ENCODE results near the gene MARVELD1. TPM values are rescaled to one million over a fixed set of nuclear protein-coding genes. Genes with fewer than 3 reads are reported as not detected.

MARVELD1 gene
- total and polyA plus RNA-seq, 2 of the 13 experiments (the other 11 are each of a cell fraction or from before 2014, with no cell fraction given): not detected

- POLR2A ChIA-PET: no interaction called here
- in situ Hi-C loops (cut with HindIII; ENCODE audit: extremely low pct_ligation_motif_present, low pct_unique_long_range_greater_than_20kb): no loop called here
Observed at GRCh38 chr10:97766996-97767924, 53.7 kb downstream of the MARVELD1 start.

More at GRCh38 chr10:97766996-97767924, 53.7 kb downstream of the MARVELD1 start:
- BruUV-seq (replicated peaks): no TSS peak
- TF ChIP-seq KDM6A (CRISPR knock-in tag; IDR thresholded peaks at IDR 0.05; ENCODE audit: low read depth): no peak
- no peak for TF ChIP-seq JARID2 (CRISPR knock-in tag; IDR thresholded peaks at IDR 0.05; ENCODE audit: insufficient replicate concordance)
- no peak for TF ChIP-seq ZFAT (CRISPR knock-in tag; conservative IDR thresholded peaks at IDR 0.05)
- TF ChIP-seq GPBP1L1 (CRISPR knock-in tag; IDR thresholded peaks at IDR 0.05): no peak
- no peak for TF ChIP-seq TSC22D2 (CRISPR knock-in tag; IDR thresholded peaks at IDR 0.05; ENCODE audit: borderline replicate concordance)
- TF ChIP-seq RAD21 (CRISPR knock-in tag; IDR thresholded peaks at IDR 0.05): no peak
- TF ChIP-seq ATAD3A (CRISPR knock-in tag; IDR thresholded peaks at IDR 0.05): no peak
- TF ChIP-seq MAF1 (CRISPR knock-in tag; IDR thresholded peaks at IDR 0.05; ENCODE audit: borderline replicate concordance): no peak
- TF ChIP-seq THAP8 (CRISPR knock-in tag; IDR thresholded peaks at IDR 0.05; ENCODE audit: borderline replicate concordance): no peak
- no peak for TF ChIP-seq ZNF33B (CRISPR knock-in tag; IDR thresholded peaks at IDR 0.05)
- no peak for TF ChIP-seq MAX (IDR thresholded peaks at IDR 0.05)
- no peak for TF ChIP-seq GLI4 (CRISPR knock-in tag; IDR thresholded peaks at IDR 0.05; ENCODE audit: borderline replicate concordance)
- no peak for TF ChIP-seq ZNF513 (CRISPR knock-in tag; conservative IDR thresholded peaks at IDR 0.05)
- TF ChIP-seq ZNF879 (CRISPR knock-in tag; IDR thresholded peaks at IDR 0.05): no peak
- TF ChIP-seq ZNF549 (CRISPR knock-in tag; IDR thresholded peaks at IDR 0.05): no peak
- TF ChIP-seq ZSCAN9 (CRISPR knock-in tag; IDR thresholded peaks at IDR 0.05; ENCODE audit: borderline replicate concordance): no peak
- no peak for TF ChIP-seq FUBP1 (CRISPR knock-in tag; IDR thresholded peaks at IDR 0.05; ENCODE audit: borderline replicate concordance)
- H3K79me2 ChIP-seq (ENCODE audit: insufficient read depth, low read length): no peaks in the 10 kb centered on the region
- H3K4me3 ChIP-seq (replicated peaks in 1 of 3; ENCODE audit: insufficient read depth in 1 of 3, low read depth in 2 of 3, low read length in 3 of 3): no peak overlapping the region
- no peak overlapping the region for H3K4me2 ChIP-seq (ENCODE audit: low read depth, low read length)
- H2AFZ ChIP-seq (ENCODE audit: low read length): no peak overlapping the region
- peaks cover 4 to 21% of the 10 kb centered on the region in 2 experiments for H3K27me3 ChIP-seq (ENCODE audit: control insufficient read depth in 1 of 2, insufficient read depth in 2 of 2, low read length in 2 of 2)
- WGBS (ENCODE audit: low lambda C conversion rate): 84% methylated on average over 19 of the region's 22 CpGs
- H3K9me3 ChIP-seq (ENCODE audit: low read length): no peaks in the 10 kb centered on the region
- intact Hi-C loops (cut with micrococcal nuclease; ENCODE audit: unreplicated experiment): no loop called here
- no peak for DNase-seq (ENCODE audit: low spot score)
- H3K36me3 ChIP-seq (replicated peaks in 1 of 2; ENCODE audit: control insufficient read depth in 1 of 2, insufficient read depth in 2 of 2, low read length in 2 of 2): no peaks in the 10 kb centered on the region
- peaks cover 42% of the 10 kb centered on the region for H3K4me1 ChIP-seq (ENCODE audit: insufficient read depth, low read length)
- CTCF ChIA-PET (ENCODE audit: low intra/inter-chr PET ratio, low total read pairs): no interaction called here
- ATAC-seq: no peak
- H4K20me1 ChIP-seq (ENCODE audit: insufficient read depth, low read length): no peaks in the 10 kb centered on the region
- no peak overlapping the region for H3K27ac ChIP-seq (ENCODE audit: extremely low read length, insufficient read depth, low read length)
- no peak for FAIRE-seq
- no peak overlapping the region for H3K9ac ChIP-seq (ENCODE audit: insufficient read depth, low read depth, low read length)

Data from HepG2 (cell line).